SU-DHL-6 (cell line): Measurements from ENCODE around the gene CPN1.
"Not testable (repeated sequence)": the region's sequence is repeated elsewhere in the genome, so short reads cannot be mapped to it uniquely, and the experiment has no call there.

Experiments
- H2AFZ ChIP-seq: fragments of 200-600 bp; sonication (generic); 2 replicates; pipeline ENCODE4 v1.6.1; 2014; ENCODE audit warnings: low read depth, mild to moderate bottlenecking, moderate library complexity, mixed read lengths, antibody characterized with exemption, low read length; ENCODE audit not compliant: severe bottlenecking
- H3F3A ChIP-seq: fragments of 200-600 bp; shearing (Covaris generic); 2 replicates; pipeline ENCODE4 v1.6.0; 2016; ENCODE audit warnings: antibody characterized with exemption, mild to moderate bottlenecking; ENCODE audit not compliant: insufficient read depth
- H3K27ac ChIP-seq: fragments of 200-600 bp; sonication (generic); 2 replicates; pipeline ENCODE4 v1.5.1; 2016; ENCODE audit warnings: low read depth, mild to moderate bottlenecking, low read length, moderate library complexity, mixed read lengths
- H3K27me3 ChIP-seq: fragments of 200-600 bp; sonication (generic), shearing (Covaris generic); 2 replicates; pipeline ENCODE4 v1.6.0; 2014; ENCODE audit warnings: mild to moderate bottlenecking, low read length
- H3K36me3 ChIP-seq: fragments of 200-600 bp; sonication (generic); 2 replicates; pipeline ENCODE4 v1.6.1; 2014; ENCODE audit warnings: mild to moderate bottlenecking, low read length, mixed read lengths
- H3K4me2 ChIP-seq: fragments of 300-600, 200-600 bp; shearing (Covaris generic), sonication (generic); 2 replicates; pipeline ENCODE4 v1.6.0; 2014; ENCODE audit warnings: low read length, low read depth, mild to moderate bottlenecking; ENCODE audit not compliant: poor library complexity, severe bottlenecking
- H3K4me3 ChIP-seq: fragments of 200-600 bp; sonication (generic); 2 replicates; pipeline ENCODE4 v1.5.1; 2014; ENCODE audit warnings: antibody characterized with exemption, low read length, mild to moderate bottlenecking, mixed read lengths; ENCODE audit not compliant: insufficient read depth, poor library complexity, severe bottlenecking
- H3K79me2 ChIP-seq: fragments of 200-600 bp; sonication (generic); 2 replicates; pipeline ENCODE4 v1.6.1; 2014; ENCODE audit warnings: mild to moderate bottlenecking, low read length, moderate library complexity; ENCODE audit not compliant: insufficient read depth
- H3K9ac ChIP-seq: fragments of 200-600 bp; sonication (generic); 2 replicates; pipeline ENCODE4 v1.7.0; 2014; ENCODE audit warnings: mild to moderate bottlenecking, low read length
- H3K9me2 ChIP-seq: fragments of 200-600 bp; sonication (generic); replicated peaks from 2 replicates; pipeline ENCODE4 v1.6.1; 2014; ENCODE audit warnings: low read length; ENCODE audit not compliant: insufficient read depth
- H3K9me3 ChIP-seq: fragments of 200-600 bp; sonication (generic); 2 replicates; pipeline ENCODE4 v1.6.1; 2014; ENCODE audit warnings: low read length, mixed read lengths; ENCODE audit not compliant: insufficient read depth
- H4K20me1 ChIP-seq: fragments of 200-600 bp; sonication (generic); 2 replicates; pipeline ENCODE4 v1.6.1; 2014; ENCODE audit warnings: low read depth, mild to moderate bottlenecking, antibody characterized with exemption, low read length, moderate library complexity, mixed read lengths
- CTCF ChIP-seq: fragments of 200-600 bp; sonication (generic); IDR thresholded peaks from one replicate; pipeline ENCODE4 v1.5.1; 2017; ENCODE audit warnings: antibody characterized with exemption, mild to moderate bottlenecking, low read length, moderate library complexity; ENCODE audit not compliant: insufficient read depth, poor library complexity, severe bottlenecking
- EZH2phosphoT487 ChIP-seq: fragments of 200-600 bp; sonication (generic), shearing (Covaris generic); conservative IDR thresholded peaks from 2 replicates; pipeline ENCODE4 v1.6.1; 2018; ENCODE audit warnings: mild to moderate bottlenecking, antibody characterized with exemption, low read length, moderate library complexity, mixed read lengths

CPN1 gene

GRCh38 chr10:100128951-100129350 lies 47.3 kb upstream of the CPN1 start:
- TF ChIP-seq CTCF (no peak), EZH2phosphoT487 (no peak)
- Histone ChIP-seq H3K9me3 (no peaks in the 10 kb centered on the region), H3K4me3 (no peak overlapping the region), H3K79me2 (no peaks in the 10 kb centered on the region), H3K27me3 (no peaks in the 10 kb centered on the region), H3F3A (no peaks in the 10 kb centered on the region), H3K9me2 (no peaks in the 10 kb centered on the region), H3K36me3 (no peaks in the 10 kb centered on the region), H4K20me1 (no peaks in the 10 kb centered on the region), H2AFZ (no peak overlapping the region), H3K9ac (no peak overlapping the region), H3K27ac (no peak overlapping the region), H3K4me2 (no peak overlapping the region)

GRCh38 chr10:100125335-100125734 lies 43.7 kb upstream of the CPN1 start:
- not testable (repeated sequence) for H3K9me3 ChIP-seq, H3K27me3 ChIP-seq, H3K9ac ChIP-seq, H3K36me3 ChIP-seq, H4K20me1 ChIP-seq, H3K4me3 ChIP-seq, H3K79me2 ChIP-seq, H3K9me2 ChIP-seq, H3K4me2 ChIP-seq, H2AFZ ChIP-seq, H3F3A ChIP-seq, H3K27ac ChIP-seq

GRCh38 chr10:100124097-100124496 lies 42.4 kb upstream of the CPN1 start:
- no peak overlapping the region for H3K4me3 ChIP-seq
- no peaks in the 10 kb centered on the region for H3K36me3 ChIP-seq
- H3K9me3 ChIP-seq: no peaks in the 10 kb centered on the region
- H3K79me2 ChIP-seq: no peaks in the 10 kb centered on the region
- H3K9me2 ChIP-seq: no peaks in the 10 kb centered on the region
- no peak overlapping the region for H3K9ac ChIP-seq
- no peaks in the 10 kb centered on the region for H3F3A ChIP-seq
- no peak overlapping the region for H3K27ac ChIP-seq
- H2AFZ ChIP-seq: no peak overlapping the region
- no peaks in the 10 kb centered on the region for H3K27me3 ChIP-seq
- no peaks in the 10 kb centered on the region for H4K20me1 ChIP-seq
- TF ChIP-seq EZH2phosphoT487: no peak
- TF ChIP-seq CTCF: no peak
- H3K4me2 ChIP-seq: no peak overlapping the region

- no peak overlapping the region for H3K4me3 ChIP-seq
- H4K20me1 ChIP-seq: no peaks in the 10 kb centered on the region
- no peak overlapping the region for H3K9ac ChIP-seq
- H3K79me2 ChIP-seq: no peaks in the 10 kb centered on the region
- H3K27me3 ChIP-seq: no peaks in the 10 kb centered on the region
- H3F3A ChIP-seq: no peaks in the 10 kb centered on the region
- no peak overlapping the region for H3K4me2 ChIP-seq
- no peaks in the 10 kb centered on the region for H3K36me3 ChIP-seq
- no peaks in the 10 kb centered on the region for H3K9me2 ChIP-seq
- TF ChIP-seq EZH2phosphoT487: no peak
- TF ChIP-seq CTCF: no peak
- no peak overlapping the region for H2AFZ ChIP-seq
- no peak overlapping the region for H3K27ac ChIP-seq
- no peaks in the 10 kb centered on the region for H3K9me3 ChIP-seq
Observed at GRCh38 chr10:100122780-100123179, 41.1 kb upstream of the CPN1 start.
